ENCODE results near the gene METAP1D. TPM values are rescaled to one million over a fixed set of nuclear protein-coding genes. Genes with fewer than 3 reads are reported as not detected.
A peak's percentile ranks its signal among the peaks of the same experiment; 100 is the strongest.

The METAP1D gene
- total and polyA plus RNA-seq, 2 donors (not counting 3 experiments of a cell fraction or from before 2014, with no cell fraction given) = 4.2 to 8.1 TPM

GRCh38 chr2:172106108-172106961, 106.6 kb downstream of the METAP1D start:
- no TSS peak for BruUV-seq (replicated peaks)
- H3K4me2 ChIP-seq (ENCODE audit: insufficient read depth, low read length) = peak overlapping the region; percentile 87
- no peak overlapping the region for H3K27ac ChIP-seq (ENCODE audit: insufficient read depth, low read depth, low read length)
- ChIA-PET POLR2A (no interaction called here), CTCF (interaction anchor here (0.6 to 8.6 kb wide), 31 partner anchors 9 to 1134 kb away, joined by 3 to 193 read pairs (median 4); partner anchors contain the start of genes DYNC1I2, HAT1 and SLC25A12)
- H3K36me3 ChIP-seq (ENCODE audit: control insufficient read depth in 2 of 2, extremely low read depth in 1 of 2, insufficient read depth in 2 of 2, low read length in 2 of 2) = no peaks in the 10 kb centered on the region
- H3K27me3 ChIP-seq (ENCODE audit: control insufficient read depth in 2 of 2, insufficient read depth in 2 of 2, low read length in 2 of 2) = peaks cover 24 to 47% of the 10 kb centered on the region in 2 experiments
- H3K9me3 ChIP-seq (replicated peaks; ENCODE audit: control insufficient read depth, insufficient read depth, low read length) = no peaks in the 10 kb centered on the region
- H3K9me1 ChIP-seq (replicated peaks; ENCODE audit: control insufficient read depth, extremely low read depth, insufficient read depth, low read length) = no peaks in the 10 kb centered on the region
- peak overlapping the region; percentile 84 for H2AFZ ChIP-seq (ENCODE audit: low read depth, low read length)
- no peak for TF ChIP-seq MAX (IDR thresholded peaks at IDR 0.05; ENCODE audit: insufficient read depth, insufficient read length)
- no peak for TF ChIP-seq MYC (IDR thresholded peaks at IDR 0.05; ENCODE audit: low read depth, low read length)
- TF ChIP-seq EZH2 (IDR thresholded peaks at IDR 0.05; ENCODE audit: borderline replicate concordance, low read depth, low read length, severe bottlenecking) = peak; percentile 56
- TF ChIP-seq POLR2AphosphoS5 (IDR thresholded peaks at IDR 0.05; ENCODE audit: insufficient read depth, low read depth, low read length) = no peak
- TF ChIP-seq CTCF (IDR thresholded peaks at IDR 0.05; ENCODE audit: extremely low read depth in 1 of 2, insufficient read depth in 1 of 2, low read depth in 1 of 2, low read length in 2 of 2) = peak; percentile 33 to 68
- no peak for TF ChIP-seq POLR2A (IDR thresholded peaks at IDR 0.05; ENCODE audit: low read depth, low read length)
- TF ChIP-seq FOS (IDR thresholded peaks at IDR 0.05; ENCODE audit: borderline replicate concordance, insufficient read depth, low read length) = no peak
- peaks cover 33% of the 10 kb centered on the region for H3K4me1 ChIP-seq (ENCODE audit: control insufficient read depth, extremely low read depth, insufficient read depth, low read length)
- H4K20me1 ChIP-seq (replicated peaks; ENCODE audit: control insufficient read depth, extremely low read depth, insufficient read depth, low read length) = no peaks in the 10 kb centered on the region
- no peaks in the 10 kb centered on the region for H3K79me2 ChIP-seq (ENCODE audit: control insufficient read depth, insufficient read depth, low read length)
- peak overlapping the region; percentile 10 for H3K9ac ChIP-seq (replicated peaks; ENCODE audit: extremely low read depth, insufficient read depth, low read length)
- dilution Hi-C loops (cut with MboI; ENCODE audit: extremely low pct_ligation_motif_present, low sequenced_read_pairs) = no loop called here
- H3K4me3 ChIP-seq (replicated peaks in 1 of 3; ENCODE audit: insufficient read depth in 1 of 3, low read depth in 1 of 3, low read length in 3 of 3) = peak overlapping the region; percentile 28 to 60 (median 28)
- FAIRE-seq (peak; percentile 85), DNase-seq (ENCODE audit: low read depth, low spot score) (peak; percentile 49)
- intact Hi-C loops (cut with micrococcal nuclease) = loop anchor here (10.0 kb wide), 2 partner anchors 212 to 1132 kb away; partner anchors contain the start of gene SLC25A12

All from endothelial cell of umbilical vein (primary cell).